Gastroesophageal sphincter (tissue), 4 donors: ENCODE results near the gene ARFGAP1. TPM values are rescaled to one million over a fixed set of nuclear protein-coding genes. Genes with fewer than 3 reads are reported as not detected.

Source experiments
- ATAC-seq: fragments of 150-250 bp; one replicate; pipeline ENCODE4 v1.9.1; 2016; ENCODE audit warnings: mild to moderate bottlenecking, moderate library complexity
- H3K27ac ChIP-seq, 4 donors: fragments of 200-600 bp; sonication (generic) in 3 of 4; 1 replicate in 3 of 4; 2 replicates in 1 of 4; pipeline ENCODE4 v1.5.1; 2016 to 2019
- H3K27me3 ChIP-seq: fragments of 200-600 bp; sonication (generic); one replicate; pipeline ENCODE4 v1.5.1; 2019
- H3K36me3 ChIP-seq, 2 donors: fragments of 200-600 bp; sonication (generic); one replicate each; pipeline ENCODE4 v1.5.1; 2019; ENCODE audit warnings: control low read depth in 1 of 2
- H3K4me1 ChIP-seq, 3 donors: fragments of 200-600 bp; sonication (generic); 1 replicate in 2 of 3; 2 replicates in 1 of 3; pipeline ENCODE4 v1.5.1; 2016 to 2019; ENCODE audit warnings: control low read depth in 2 of 3
- H3K4me3 ChIP-seq, 2 donors: fragments of 200-600 bp; sonication (generic); one replicate each; pipeline ENCODE4 v1.5.1; 2019; ENCODE audit warnings: mild to moderate bottlenecking in 1 of 2, moderate library complexity in 1 of 2
- H3K9me3 ChIP-seq, 3 donors: fragments of 200-600 bp; sonication (generic); one replicate each; pipeline ENCODE4 v1.5.1; 2017 to 2019; ENCODE audit warnings: control low read depth in 2 of 3
- CTCF ChIP-seq, 4 experiments: fragments of 200-600 bp in 2 of 4; fragments of 450-650 bp in 2 of 4; sonication (generic) in 1 of 4; IDR thresholded peaks; one replicate each; pipeline ENCODE4 v1.5.1; 2017 to 2019; ENCODE audit warnings: antibody characterized with exemption in 4 of 4, mild to moderate bottlenecking in 2 of 4, moderate library complexity in 2 of 4
- EP300 ChIP-seq: sonication (generic); formaldehyde crosslinking; IDR thresholded peaks from one replicate; pipeline ENCODE4 v1.6.1; 2017; ENCODE audit warnings: antibody characterized with exemption, mild to moderate bottlenecking
- POLR2A ChIP-seq, 2 donors: fragments of 450-650 bp; IDR thresholded peaks; one replicate each; pipeline ENCODE4 v1.6.1; 2017; ENCODE audit warnings: antibody characterized with exemption in 2 of 2, mild to moderate bottlenecking in 2 of 2, moderate library complexity in 1 of 2
- POLR2AphosphoS5 ChIP-seq: sonication (generic); formaldehyde crosslinking; IDR thresholded peaks from one replicate; pipeline ENCODE4 v1.6.1; 2017; ENCODE audit warnings: antibody characterized with exemption
- WGBS, 2 donors: methylation state at CpG; one replicate each; pipeline ENCODE4 v1.1.5; 2018; ENCODE audit warnings: low coverage in 1 of 2; 5-methylcytosine and 5-hydroxymethylcytosine counted together
- total RNA-seq, 4 donors: library from RNA; depleted of rRNA; stranded (reverse); fragments of >200 nt; gene quantifications; one replicate each; pipeline ENCODE4 v1.1.0, GENCODE V29; 2016

The ARFGAP1 gene
- total RNA-seq, 4 donors from 2014 or later = 35.0 to 50.1 (median 45.2) TPM

DNA sequence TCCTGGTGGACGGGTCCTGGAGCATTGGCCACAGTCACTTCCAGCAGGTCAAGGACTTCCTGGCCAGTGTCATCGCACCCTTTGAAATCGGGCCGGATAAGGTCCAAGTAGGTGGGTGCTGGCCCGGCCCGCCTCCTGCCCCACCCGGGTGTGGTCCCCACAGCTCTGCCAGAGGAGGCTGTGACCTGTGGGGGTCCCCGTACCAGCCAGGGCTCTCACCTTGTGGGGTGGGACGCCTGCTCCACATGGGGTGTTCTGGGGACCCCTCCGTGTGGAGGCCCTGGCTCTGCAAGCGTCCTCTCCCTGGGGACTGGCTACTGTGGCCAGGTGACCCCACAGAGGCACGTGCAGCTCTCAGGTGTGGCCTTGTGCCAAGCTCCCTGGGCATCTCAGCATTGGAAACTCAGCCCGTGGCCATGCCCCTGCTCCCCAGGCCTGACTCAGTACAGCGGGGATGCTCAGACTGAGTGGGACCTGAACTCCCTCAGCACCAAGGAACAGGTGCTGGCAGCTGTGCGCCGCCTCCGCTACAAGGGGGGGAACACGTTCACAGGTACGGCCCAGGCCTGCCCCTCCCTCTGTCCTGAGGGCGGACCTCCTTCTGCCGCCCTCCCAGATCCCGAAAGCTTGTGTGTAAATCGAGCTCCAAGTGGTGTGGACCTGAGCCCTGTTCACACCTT, 35.1 kb downstream of the ARFGAP1 start:
- 56% methylated on average over 3 of the region's 23 CpGs; no CpG with 5 or more reads in 1 of the 2 donors for WGBS, 2 donors
- Histone ChIP-seq H3K4me1 (peaks cover 0 to 15% (median 0%) of the 10 kb centered on the region in 3 donors), H3K27me3 (peaks cover 89% of the 10 kb centered on the region)

GRCh38 chr20:63308218-63308911, 35.8 kb downstream of the ARFGAP1 start:
- H3K27ac ChIP-seq = no peak overlapping the region
- ATAC-seq = no peak
- H3K9me3 ChIP-seq = no peaks in the 10 kb centered on the region
- no peaks in the 10 kb centered on the region for H3K36me3 ChIP-seq
- TF ChIP-seq POLR2A (IDR thresholded peaks at IDR 0.05) (no peak), EP300 (no peak), CTCF (IDR thresholded peaks at IDR 0.05) (no peak), POLR2AphosphoS5 (no peak)
- peaks cover 88% of the 10 kb centered on the region for H3K27me3 ChIP-seq
- H3K4me3 ChIP-seq = no peak overlapping the region
- 70% methylated on average over 13 of the region's 30 CpGs; no CpG with 5 or more reads in 1 of the 2 donors for WGBS, 2 donors
- peaks cover 0 to 21% (median 0%) of the 10 kb centered on the region in 3 donors for H3K4me1 ChIP-seq

More for the DNA sequence above, 35.1 kb downstream of the ARFGAP1 start:
- peaks cover 0 to 2% (median 0%) of the 10 kb centered on the region in 3 donors for H3K9me3 ChIP-seq
- H3K4me3 ChIP-seq = no peak overlapping the region
- TF ChIP-seq POLR2AphosphoS5 (no peak), CTCF (IDR thresholded peaks at IDR 0.05) (no peak), EP300 (no peak), POLR2A (IDR thresholded peaks at IDR 0.05) (no peak)
- H3K36me3 ChIP-seq = no peaks in the 10 kb centered on the region
- no peak for ATAC-seq
- H3K27ac ChIP-seq = no peak overlapping the region

DNA sequence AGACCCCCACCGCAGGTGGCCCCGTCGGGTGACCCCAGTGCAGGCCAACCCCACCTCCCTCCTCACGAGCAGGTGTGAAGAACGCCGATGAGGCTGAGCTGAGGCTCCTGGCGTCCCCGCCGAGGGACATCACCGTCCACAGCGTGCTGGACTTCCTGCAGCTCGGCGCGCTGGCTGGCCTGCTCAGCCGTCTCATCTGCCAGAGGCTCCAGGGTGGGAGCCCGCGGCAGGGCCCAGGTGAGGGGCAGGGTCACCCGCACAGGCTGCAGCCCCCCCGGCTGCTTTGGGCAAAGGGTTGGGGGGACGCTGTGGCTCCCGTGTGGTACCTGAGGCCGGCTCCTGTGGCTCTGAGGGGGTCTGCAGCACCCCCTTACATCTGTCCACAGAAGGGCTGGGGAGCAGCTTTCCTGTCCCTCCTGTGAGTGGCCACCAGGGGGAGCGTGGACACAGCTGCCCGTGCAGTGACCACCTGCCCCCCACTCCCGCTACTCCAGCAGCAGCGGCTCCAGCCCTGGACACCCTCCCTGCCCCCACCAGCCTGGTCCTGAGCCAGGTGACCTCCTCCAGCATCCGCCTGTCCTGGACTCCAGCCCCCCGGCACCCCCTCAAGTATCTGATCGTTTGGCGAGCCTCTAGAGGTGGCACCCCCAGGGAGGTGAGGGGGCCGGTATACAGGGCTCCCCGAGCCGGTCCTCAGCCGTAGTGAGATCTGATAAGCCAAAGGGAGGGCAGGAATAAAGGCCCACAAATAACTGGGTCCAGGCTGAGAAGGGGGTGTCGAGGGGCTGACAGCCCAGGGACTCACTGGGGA, 36.9 kb downstream of the ARFGAP1 start:
- peak; percentile 23 for ATAC-seq
- Histone ChIP-seq H3K27ac (no peak overlapping the region), H3K9me3 (no peaks in the 10 kb centered on the region), H3K4me1 (peaks cover 0 to 21% (median 0%) of the 10 kb centered on the region in 3 donors), H3K4me3 (no peak overlapping the region), H3K27me3 (peaks cover 85% of the 10 kb centered on the region), H3K36me3 (no peaks in the 10 kb centered on the region)
- TF ChIP-seq EP300 (no peak), CTCF (IDR thresholded peaks at IDR 0.05) (peak in 3 of 4 experiments; percentile 71 to 90 (median 82))
- WGBS, 2 donors = no CpG with 5 or more reads among the region's 35 CpGs

GRCh38 chr20:63310265-63310991, 37.8 kb downstream of the ARFGAP1 start:
- Histone ChIP-seq H3K27ac (no peak overlapping the region), H3K36me3 (no peaks in the 10 kb centered on the region), H3K27me3 (peaks cover 76% of the 10 kb centered on the region), H3K4me3 (no peak overlapping the region), H3K4me1 (peaks cover 0 to 21% (median 0%) of the 10 kb centered on the region in 3 donors), H3K9me3 (no peaks in the 10 kb centered on the region)
- no peak for ATAC-seq
- 50 to 56% methylated on average over 2 to 5 of the region's 20 CpGs for WGBS, 2 donors
- no peak for TF ChIP-seq POLR2AphosphoS5
- no peak for TF ChIP-seq EP300
- TF ChIP-seq CTCF (IDR thresholded peaks at IDR 0.05) = no peak
- TF ChIP-seq POLR2A (IDR thresholded peaks at IDR 0.05) = no peak
